Panc1 (cell line): ENCODE results near the gene ETNK2. TPM values are rescaled to one million over a fixed set of nuclear protein-coding genes. Genes with fewer than 3 reads are reported as not detected.

ENCODE experiments used
- ATAC-seq: fragments of 200-7000 bp; cut with Tn5 transposase; 2 replicates; pipeline ENCODE4 v1.9.1; 2020; ENCODE audit warnings: mild to moderate bottlenecking, moderate library complexity
- BruUV-seq: library from RNA; stranded (reverse); fragments of 400-500 nt; replicated peaks from 2 replicates; lab custom pipeline; 2021; lab: Mats Ljungman, UMichigan
- CTCF ChIA-PET: fragments of 300-600 bp; sonication (Branson Sonifier 250); formaldehyde crosslinking; loops from one replicate; lab custom pipeline; 2022; ENCODE audit warnings: antibody characterized with exemption; lab: Charles Lee
- POLR2A ChIA-PET: fragments of 300-600 bp; sonication (Branson Sonifier 250); formaldehyde crosslinking; loops from one replicate; lab custom pipeline; 2022; ENCODE audit warnings: antibody characterized with exemption; lab: Charles Lee
- DNase-seq: peaks from one replicate; pipeline ENCODE4 v3.0.0-alpha.2; 2010; ENCODE audit warnings: low read depth, low spot score
- H3K27ac ChIP-seq: 2 replicates; pipeline ENCODE4 v1.5.1; 2011; ENCODE audit warnings: mild to moderate bottlenecking, low read length, inconsistent platforms
- H3K27me3 ChIP-seq: fragments of 200-500 bp; sonication (Bioruptor generic); 2 replicates; pipeline ENCODE4 v1.6.0; 2014; ENCODE audit warnings: low read length, inconsistent platforms; ENCODE audit not compliant: control insufficient read depth, insufficient read depth
- H3K36me3 ChIP-seq: fragments of 200-500 bp; sonication (Bioruptor generic); 2 replicates; pipeline ENCODE4 v1.5.1; 2014; ENCODE audit warnings: inconsistent platforms, mild to moderate bottlenecking, low read length, moderate library complexity; ENCODE audit not compliant: control insufficient read depth, insufficient read depth
- H3K4me1 ChIP-seq: 2 replicates; pipeline ENCODE4 v1.5.1; 2011; ENCODE audit warnings: inconsistent platforms, mild to moderate bottlenecking, low read length, moderate library complexity; ENCODE audit not compliant: control insufficient read depth, insufficient read depth
- H3K4me3 ChIP-seq, 2 experiments: 2 replicates each; pipeline ENCODE4 v1.5.1; 2011 to 2012; ENCODE audit warnings: low read depth in 2 of 2, low read length in 2 of 2, mild to moderate bottlenecking in 2 of 2, inconsistent platforms in 1 of 2, moderate library complexity in 1 of 2
- H3K9me3 ChIP-seq: fragments of 200-500 bp; sonication (Bioruptor generic); 2 replicates; pipeline ENCODE4 v1.5.1; 2014; ENCODE audit warnings: low read depth, mild to moderate bottlenecking, inconsistent platforms, low read length, moderate library complexity; ENCODE audit not compliant: control insufficient read depth, insufficient read depth
- POLR2AphosphoS5 ChIP-seq: IDR thresholded peaks from 2 replicates; pipeline ENCODE4 v1.6.1; 2012; ENCODE audit warnings: mild to moderate bottlenecking, low read depth, low read length, moderate library complexity
- SIN3A ChIP-seq: IDR thresholded peaks from 2 replicates; pipeline ENCODE4 v1.6.1; 2012; ENCODE audit warnings: low read depth, mild to moderate bottlenecking, low read length, moderate library complexity, borderline replicate concordance; ENCODE audit not compliant: insufficient read depth
- TCF7L2 ChIP-seq: IDR thresholded peaks from 2 replicates; pipeline ENCODE4 v1.6.1; 2011; ENCODE audit warnings: mild to moderate bottlenecking, low read depth, low read length, inconsistent platforms
- in situ Hi-C: cut with HindIII; loops from 2 replicates; pipeline ENCODE4 v1.10.0; 2016; ENCODE audit warnings: low sequenced_read_pairs, low pct_unique_long_range_greater_than_20kb
- intact Hi-C: fragments of 100-400 bp; cut with micrococcal nuclease; formaldehyde crosslinking; loops from one replicate; pipeline ENCODE4 v1.10.0; 2022; ENCODE audit not compliant: unreplicated experiment
- total RNA-seq: library from RNA; stranded (reverse); gene quantifications from one replicate; pipeline ENCODE4 v1.2.1, GENCODE V29; 2021; ENCODE audit not compliant: unreplicated experiment
- TF ChIP-seq, protein P1 (sequence below): fragments of 450-650 bp; IDR thresholded peaks from 2 replicates; pipeline ENCODE4 v1.5.1; 2017; ENCODE audit warnings: mild to moderate bottlenecking
- TF ChIP-seq, protein P2 (sequence below), 2 experiments: IDR thresholded peaks; 2 replicates each; pipeline ENCODE4 v1.6.1; 2011 to 2012; ENCODE audit warnings: low read depth in 2 of 2, control low read depth in 1 of 2, low read length in 1 of 2, mild to moderate bottlenecking in 1 of 2, moderate library complexity in 1 of 2; ENCODE audit not compliant: insufficient read depth in 1 of 2

ETNK2 gene
- total RNA-seq, 1 experiment from 2014 or later = 6.7 TPM

- Histone ChIP-seq H3K4me1 (no peaks in the 10 kb centered on the region), H3K27ac (no peak overlapping the region), H3K36me3 (no peaks in the 10 kb centered on the region), H3K9me3 (peaks cover 11% of the 10 kb centered on the region; the same call in 1 of the 2 replicates), H3K27me3 (peaks cover 9% of the 10 kb centered on the region; the same call in 1 of the 2 replicates), H3K4me3 (no peak overlapping the region)
- DNase-seq (no peak), ATAC-seq (no peak)
- BruUV-seq = no TSS peak
- POLR2A ChIA-PET = interaction anchor here (0.5 kb wide), 1 partner anchor 200 kb away, joined by 5 read pairs; no protein-coding TSS in a partner anchor
- in situ Hi-C loops (no loop called here), intact Hi-C loops (no loop called here)
- CTCF ChIA-PET = no interaction called here
- no peak for TF ChIP-seq SIN3A
- no peak for TF ChIP-seq POLR2AphosphoS5
- TF ChIP-seq, protein P1, sequence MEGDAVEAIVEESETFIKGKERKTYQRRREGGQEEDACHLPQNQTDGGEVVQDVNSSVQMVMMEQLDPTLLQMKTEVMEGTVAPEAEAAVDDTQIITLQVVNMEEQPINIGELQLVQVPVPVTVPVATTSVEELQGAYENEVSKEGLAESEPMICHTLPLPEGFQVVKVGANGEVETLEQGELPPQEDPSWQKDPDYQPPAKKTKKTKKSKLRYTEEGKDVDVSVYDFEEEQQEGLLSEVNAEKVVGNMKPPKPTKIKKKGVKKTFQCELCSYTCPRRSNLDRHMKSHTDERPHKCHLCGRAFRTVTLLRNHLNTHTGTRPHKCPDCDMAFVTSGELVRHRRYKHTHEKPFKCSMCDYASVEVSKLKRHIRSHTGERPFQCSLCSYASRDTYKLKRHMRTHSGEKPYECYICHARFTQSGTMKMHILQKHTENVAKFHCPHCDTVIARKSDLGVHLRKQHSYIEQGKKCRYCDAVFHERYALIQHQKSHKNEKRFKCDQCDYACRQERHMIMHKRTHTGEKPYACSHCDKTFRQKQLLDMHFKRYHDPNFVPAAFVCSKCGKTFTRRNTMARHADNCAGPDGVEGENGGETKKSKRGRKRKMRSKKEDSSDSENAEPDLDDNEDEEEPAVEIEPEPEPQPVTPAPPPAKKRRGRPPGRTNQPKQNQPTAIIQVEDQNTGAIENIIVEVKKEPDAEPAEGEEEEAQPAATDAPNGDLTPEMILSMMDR = no peak
- TF ChIP-seq, protein P2, sequence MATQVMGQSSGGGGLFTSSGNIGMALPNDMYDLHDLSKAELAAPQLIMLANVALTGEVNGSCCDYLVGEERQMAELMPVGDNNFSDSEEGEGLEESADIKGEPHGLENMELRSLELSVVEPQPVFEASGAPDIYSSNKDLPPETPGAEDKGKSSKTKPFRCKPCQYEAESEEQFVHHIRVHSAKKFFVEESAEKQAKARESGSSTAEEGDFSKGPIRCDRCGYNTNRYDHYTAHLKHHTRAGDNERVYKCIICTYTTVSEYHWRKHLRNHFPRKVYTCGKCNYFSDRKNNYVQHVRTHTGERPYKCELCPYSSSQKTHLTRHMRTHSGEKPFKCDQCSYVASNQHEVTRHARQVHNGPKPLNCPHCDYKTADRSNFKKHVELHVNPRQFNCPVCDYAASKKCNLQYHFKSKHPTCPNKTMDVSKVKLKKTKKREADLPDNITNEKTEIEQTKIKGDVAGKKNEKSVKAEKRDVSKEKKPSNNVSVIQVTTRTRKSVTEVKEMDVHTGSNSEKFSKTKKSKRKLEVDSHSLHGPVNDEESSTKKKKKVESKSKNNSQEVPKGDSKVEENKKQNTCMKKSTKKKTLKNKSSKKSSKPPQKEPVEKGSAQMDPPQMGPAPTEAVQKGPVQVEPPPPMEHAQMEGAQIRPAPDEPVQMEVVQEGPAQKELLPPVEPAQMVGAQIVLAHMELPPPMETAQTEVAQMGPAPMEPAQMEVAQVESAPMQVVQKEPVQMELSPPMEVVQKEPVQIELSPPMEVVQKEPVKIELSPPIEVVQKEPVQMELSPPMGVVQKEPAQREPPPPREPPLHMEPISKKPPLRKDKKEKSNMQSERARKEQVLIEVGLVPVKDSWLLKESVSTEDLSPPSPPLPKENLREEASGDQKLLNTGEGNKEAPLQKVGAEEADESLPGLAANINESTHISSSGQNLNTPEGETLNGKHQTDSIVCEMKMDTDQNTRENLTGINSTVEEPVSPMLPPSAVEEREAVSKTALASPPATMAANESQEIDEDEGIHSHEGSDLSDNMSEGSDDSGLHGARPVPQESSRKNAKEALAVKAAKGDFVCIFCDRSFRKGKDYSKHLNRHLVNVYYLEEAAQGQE (IDR thresholded peaks at IDR 0.05; ENCODE audit: insufficient read depth in 1 of 2, low read depth in 2 of 2, low read length in 1 of 2) = no peak
- TF ChIP-seq TCF7L2 = no peak
These were observed 20.7 kb upstream of the ETNK2 start for GRCh38 chr1:204172404-204173029.

- no peak overlapping the region for H3K4me3 ChIP-seq
- DNase-seq (peak; percentile 71), ATAC-seq (no peak; the same call in 1 of the 2 replicates)
- in situ Hi-C loops = no loop called here
- H3K36me3 ChIP-seq = no peaks in the 10 kb centered on the region
- ChIA-PET CTCF (no interaction called here), POLR2A (no interaction called here)
- 0 out of 2 replicates have a peak, but pooled peaks cover 6% of the 10 kb centered on the region for H3K27me3 ChIP-seq
- H3K9me3 ChIP-seq = peaks cover 11% of the 10 kb centered on the region; the same call in 1 of the 2 replicates
- H3K4me1 ChIP-seq = no peaks in the 10 kb centered on the region
- TF ChIP-seq TCF7L2 = no peak
- no peak for TF ChIP-seq POLR2AphosphoS5
- TF ChIP-seq, protein P2 (IDR thresholded peaks at IDR 0.05; ENCODE audit: insufficient read depth in 1 of 2, low read depth in 2 of 2, low read length in 1 of 2) = no peak
- TF ChIP-seq, protein P1 = no peak
- no peak for TF ChIP-seq SIN3A
- no peak overlapping the region for H3K27ac ChIP-seq
- intact Hi-C loops = no loop called here
- BruUV-seq = no TSS peak
These were observed 19.9 kb upstream of the ETNK2 start for GRCh38 chr1:204171751-204172178.
